HEK293T (cell line): ENCODE measurements around the gene MEF2A.

ENCODE experiments used
- ARNT ChIP-seq: fragments of 450-650 bp; IDR thresholded peaks from 2 replicates; pipeline ENCODE4 v1.6.1; 2017; ENCODE audit warnings: mild to moderate bottlenecking
- BHLHE40 ChIP-seq: fragments of 450-650 bp; IDR thresholded peaks from 2 replicates; pipeline ENCODE4 v1.6.1; 2016; ENCODE audit warnings: mild to moderate bottlenecking, moderate library complexity, borderline replicate concordance
- CTBP1 ChIP-seq: fragments of 450-650 bp; IDR thresholded peaks from 2 replicates; pipeline ENCODE4 v1.6.1; 2016; ENCODE audit warnings: borderline replicate concordance
- ELF4 ChIP-seq: fragments of 450-650 bp; IDR thresholded peaks from 2 replicates; pipeline ENCODE4 v1.6.1; 2017; ENCODE audit warnings: antibody characterized with exemption
- FOXK2 ChIP-seq: fragments of 450-650 bp; IDR thresholded peaks from 2 replicates; pipeline ENCODE4 v1.6.1; 2016; ENCODE audit warnings: mild to moderate bottlenecking
- FOXM1 ChIP-seq: fragments of 450-650 bp; IDR thresholded peaks from 2 replicates; pipeline ENCODE4 v1.6.1; 2017; ENCODE audit warnings: mild to moderate bottlenecking, borderline replicate concordance
- HDGF ChIP-seq: fragments of 450-650 bp; IDR thresholded peaks from 2 replicates; pipeline ENCODE4 v1.6.1; 2017; ENCODE audit warnings: antibody characterized with exemption, borderline replicate concordance
- NFRKB ChIP-seq: fragments of 450-650 bp; IDR thresholded peaks from 2 replicates; pipeline ENCODE4 v1.6.1; 2016; ENCODE audit warnings: mild to moderate bottlenecking, moderate library complexity
- PKNOX1 ChIP-seq: fragments of 450-650 bp; IDR thresholded peaks from 2 replicates; pipeline ENCODE4 v1.6.1; 2016
- SP1 ChIP-seq: fragments of 450-650 bp; IDR thresholded peaks from 2 replicates; pipeline ENCODE4 v1.6.1; 2017
- SUZ12 ChIP-seq: fragments of 450-650 bp; IDR thresholded peaks from 2 replicates; pipeline ENCODE4 v1.6.1; 2016; ENCODE audit warnings: mild to moderate bottlenecking
- ZNF384 ChIP-seq: fragments of 450-650 bp; IDR thresholded peaks from 2 replicates; pipeline ENCODE4 v1.6.1; 2016

DNA sequence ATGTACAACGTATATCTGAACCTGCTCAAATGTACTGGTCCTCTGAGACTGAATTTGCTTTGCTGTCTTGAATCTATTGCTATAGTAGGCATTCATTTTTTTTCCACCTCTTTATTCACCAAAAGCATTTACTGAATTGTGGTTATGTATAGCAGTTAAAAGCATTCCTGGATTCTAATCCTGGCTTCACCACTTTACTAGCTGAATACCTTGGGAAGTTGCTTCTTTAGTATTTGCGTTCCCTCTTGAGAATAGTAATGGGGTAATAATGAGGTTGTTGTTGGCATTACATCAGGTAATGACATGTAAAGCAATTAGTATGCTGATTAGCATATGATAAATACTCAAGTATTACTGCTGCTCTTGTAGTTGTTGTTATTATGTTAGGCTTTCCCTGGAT, 29.1 kb downstream of the MEF2A start:
- TF ChIP-seq ELF4 (no peak), FOXM1 (no peak), NFRKB (no peak), SP1 (no peak), HDGF (no peak), CTBP1 (no peak), BHLHE40 (no peak), PKNOX1 (no peak), ZNF384 (no peak), ARNT (no peak), FOXK2 (no peak), SUZ12 (no peak)
